ENCODE results near the gene REC114. TPM values are rescaled to one million over a fixed set of nuclear protein-coding genes. Genes with fewer than 3 reads are reported as not detected.

Gene REC114
- total and polyA plus RNA-seq, 8 donors: 0.20 to 0.24 TPM; not detected in 6

DNA sequence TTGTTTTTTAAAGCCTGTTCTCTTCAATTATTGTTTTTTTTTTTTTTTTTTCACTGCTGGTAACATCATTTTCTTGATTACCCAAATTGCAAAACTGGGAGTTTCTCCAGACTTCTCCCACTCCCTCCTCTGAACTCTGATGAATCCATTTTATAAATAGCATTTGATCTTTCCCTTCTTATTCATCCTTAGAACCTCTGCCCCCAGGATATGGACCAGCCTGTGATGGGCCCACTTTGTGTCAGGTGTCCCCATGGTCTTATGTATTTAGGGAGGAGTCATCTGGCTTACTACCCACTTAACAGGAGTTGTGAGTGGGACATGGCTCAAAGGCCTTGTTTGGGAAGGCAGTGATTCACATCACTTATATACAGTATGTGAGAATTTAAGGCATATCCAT, 57.7 kb downstream of the REC114 start:
- Histone ChIP-seq H3K27ac (no peak overlapping the region), H3K4me3 (no peak overlapping the region), H3K4me1 (no peaks in the 10 kb centered on the region), H3K27me3 (no peaks in the 10 kb centered on the region), H3K36me3 (no peaks in the 10 kb centered on the region), H3K9me3 (no peaks in the 10 kb centered on the region)
- intact Hi-C loops (cut with DNase I): no loop called here
- ATAC-seq (no peak), DNase-seq (no peak)
- TF ChIP-seq, protein P1, sequence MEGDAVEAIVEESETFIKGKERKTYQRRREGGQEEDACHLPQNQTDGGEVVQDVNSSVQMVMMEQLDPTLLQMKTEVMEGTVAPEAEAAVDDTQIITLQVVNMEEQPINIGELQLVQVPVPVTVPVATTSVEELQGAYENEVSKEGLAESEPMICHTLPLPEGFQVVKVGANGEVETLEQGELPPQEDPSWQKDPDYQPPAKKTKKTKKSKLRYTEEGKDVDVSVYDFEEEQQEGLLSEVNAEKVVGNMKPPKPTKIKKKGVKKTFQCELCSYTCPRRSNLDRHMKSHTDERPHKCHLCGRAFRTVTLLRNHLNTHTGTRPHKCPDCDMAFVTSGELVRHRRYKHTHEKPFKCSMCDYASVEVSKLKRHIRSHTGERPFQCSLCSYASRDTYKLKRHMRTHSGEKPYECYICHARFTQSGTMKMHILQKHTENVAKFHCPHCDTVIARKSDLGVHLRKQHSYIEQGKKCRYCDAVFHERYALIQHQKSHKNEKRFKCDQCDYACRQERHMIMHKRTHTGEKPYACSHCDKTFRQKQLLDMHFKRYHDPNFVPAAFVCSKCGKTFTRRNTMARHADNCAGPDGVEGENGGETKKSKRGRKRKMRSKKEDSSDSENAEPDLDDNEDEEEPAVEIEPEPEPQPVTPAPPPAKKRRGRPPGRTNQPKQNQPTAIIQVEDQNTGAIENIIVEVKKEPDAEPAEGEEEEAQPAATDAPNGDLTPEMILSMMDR (IDR thresholded peaks at IDR 0.05): no peak

DNA sequence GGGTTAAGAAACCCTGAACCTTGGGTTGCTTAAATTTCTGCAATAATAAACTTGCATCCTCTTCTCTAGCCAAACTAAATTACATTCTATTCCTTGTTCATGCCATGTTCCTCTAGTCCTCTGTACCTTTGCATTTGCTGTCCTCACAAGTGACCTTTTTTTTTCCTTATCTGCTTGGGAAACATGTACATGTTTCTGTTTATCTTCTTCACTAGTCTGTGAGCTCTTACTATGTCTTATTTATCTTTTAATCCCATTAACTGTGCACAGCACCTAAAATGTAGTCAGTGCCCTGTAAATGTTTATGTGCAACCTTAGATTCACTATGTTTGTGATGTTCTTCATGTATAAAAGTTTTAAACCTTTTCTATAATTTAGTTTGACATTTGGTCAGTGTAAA, 61.9 kb downstream of the REC114 start:
- intact Hi-C loops (cut with DNase I): no loop called here
- Histone ChIP-seq H3K4me3 (no peak overlapping the region), H3K4me1 (no peaks in the 10 kb centered on the region), H3K9me3 (no peaks in the 10 kb centered on the region), H3K27me3 (no peaks in the 10 kb centered on the region), H3K27ac (no peak overlapping the region), H3K36me3 (no peaks in the 10 kb centered on the region)
- TF ChIP-seq, protein P1 (IDR thresholded peaks at IDR 0.05): no peak
- ATAC-seq: no peak
- no peak for DNase-seq

DNA sequence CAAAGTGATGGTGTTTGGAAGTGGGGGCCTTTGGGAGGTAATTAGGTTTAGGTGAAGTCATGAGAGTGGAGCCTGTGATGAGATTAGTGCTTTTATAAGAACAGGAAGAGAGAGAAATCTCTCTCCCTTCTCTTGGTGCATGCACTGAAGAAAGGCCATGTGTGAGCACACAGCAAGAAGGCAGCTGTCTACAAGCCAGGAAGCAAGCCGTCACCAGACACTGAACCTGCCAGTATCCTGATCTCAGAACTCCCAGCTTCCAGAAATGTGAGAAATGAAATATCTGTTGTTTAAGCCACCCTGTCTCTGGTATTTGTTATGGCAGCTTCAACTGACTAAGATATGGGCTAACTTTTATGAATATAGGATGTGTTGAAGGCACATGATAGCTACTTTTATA, 72.6 kb downstream of the REC114 start:
- no peaks in the 10 kb centered on the region for H3K27me3 ChIP-seq
- H3K36me3 ChIP-seq: no peaks in the 10 kb centered on the region
- H3K27ac ChIP-seq: no peak overlapping the region
- DNase-seq (no peak), ATAC-seq (no peak)
- TF ChIP-seq, protein P1 (IDR thresholded peaks at IDR 0.05): no peak
- intact Hi-C loops (cut with DNase I): no loop called here
- no peaks in the 10 kb centered on the region for H3K9me3 ChIP-seq
- H3K4me3 ChIP-seq: no peak overlapping the region
- H3K4me1 ChIP-seq: no peaks in the 10 kb centered on the region

DNA sequence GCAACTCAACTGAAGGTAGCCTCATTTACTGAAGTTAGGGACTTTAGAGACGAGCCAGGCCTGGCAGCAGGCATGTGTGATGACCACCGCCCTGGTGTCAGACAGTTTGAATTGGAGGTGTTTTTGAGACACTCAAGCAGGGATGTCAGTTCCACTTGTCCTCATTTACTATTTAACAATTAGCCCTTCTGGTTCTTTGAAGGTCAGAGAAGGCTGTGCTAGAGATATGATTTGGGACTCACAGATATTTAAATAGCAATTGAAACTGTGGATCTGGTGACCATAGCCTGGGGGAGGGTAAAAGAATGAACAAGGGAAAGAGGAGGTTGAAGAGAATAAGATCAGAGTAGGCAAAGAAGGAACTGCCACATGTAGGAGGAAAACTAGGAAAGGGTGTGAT, 74.6 kb downstream of the REC114 start:
- Histone ChIP-seq H3K4me1 (no peaks in the 10 kb centered on the region), H3K27ac (no peak overlapping the region), H3K36me3 (no peaks in the 10 kb centered on the region), H3K27me3 (no peaks in the 10 kb centered on the region), H3K9me3 (no peaks in the 10 kb centered on the region), H3K4me3 (no peak overlapping the region)
- ATAC-seq: no peak
- TF ChIP-seq, protein P1 (IDR thresholded peaks at IDR 0.05): no peak
- no peak for DNase-seq
- intact Hi-C loops (cut with DNase I): no loop called here

DNA sequence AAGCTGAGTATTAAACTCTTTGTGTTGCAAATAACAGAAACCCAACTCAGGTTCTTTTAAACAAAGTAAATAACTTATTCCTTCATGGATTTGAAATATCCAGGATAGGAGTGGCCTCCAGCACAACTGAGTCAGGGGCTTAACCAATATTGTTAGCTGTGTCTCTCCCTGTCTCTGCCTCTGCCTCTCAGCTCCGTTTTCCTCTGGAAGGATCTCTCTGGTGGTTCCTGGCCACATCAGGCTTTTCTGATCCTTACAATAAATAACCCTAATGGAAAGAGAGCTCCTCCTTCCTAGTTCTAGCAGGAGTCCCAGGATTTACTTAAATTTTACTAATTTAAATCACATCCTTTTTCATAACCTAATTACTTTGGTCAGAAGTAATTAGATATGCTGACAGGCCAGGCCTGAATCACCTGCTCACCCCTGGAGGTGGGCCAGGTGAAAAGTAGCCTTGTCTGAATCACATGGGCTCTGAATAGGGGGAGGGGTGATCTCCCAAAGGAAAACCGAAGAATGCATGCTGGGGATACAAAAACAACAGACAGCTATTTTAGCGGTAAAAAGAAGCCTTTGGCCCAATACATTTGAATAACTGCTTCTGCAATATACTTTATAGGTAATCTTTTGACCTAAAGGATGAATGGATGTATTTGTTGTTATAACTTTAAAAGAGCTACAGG, 75.4 kb downstream of the REC114 start:
- Histone ChIP-seq H3K27ac (no peak overlapping the region), H3K36me3 (no peaks in the 10 kb centered on the region), H3K4me1 (no peaks in the 10 kb centered on the region), H3K27me3 (no peaks in the 10 kb centered on the region), H3K9me3 (no peaks in the 10 kb centered on the region), H3K4me3 (no peak overlapping the region)
- DNase-seq (no peak), ATAC-seq (no peak)
- intact Hi-C loops (cut with DNase I): no loop called here
- TF ChIP-seq, protein P1 (IDR thresholded peaks at IDR 0.05): no peak
